Measurements from ENCODE around the gene NSRP1.

NSRP1 gene

GRCh38 chr17:30222721-30223175 is 106.1 kb downstream of the NSRP1 start:
- H3K9me3 ChIP-seq (ENCODE audit: severe bottlenecking) = no peaks in the 10 kb centered on the region
- H3K36me3 ChIP-seq (ENCODE audit: low read depth) = no peaks in the 10 kb centered on the region
- H3K27me3 ChIP-seq (ENCODE audit: insufficient read depth, poor library complexity, severe bottlenecking) = no peaks in the 10 kb centered on the region
- TF ChIP-seq CTCF (IDR thresholded peaks at IDR 0.05; ENCODE audit: poor library complexity, severe bottlenecking) = no peak
- peaks cover 3% of the 10 kb centered on the region for H3K4me1 ChIP-seq (ENCODE audit: insufficient read depth, poor library complexity, severe bottlenecking)
- ATAC-seq (ENCODE audit: low read depth) (no peak), DNase-seq (ENCODE audit: low spot score) (no peak)
- H3K4me3 ChIP-seq (ENCODE audit: severe bottlenecking) = no peak overlapping the region
- no peak overlapping the region for H3K27ac ChIP-seq (ENCODE audit: poor library complexity, severe bottlenecking)

GRCh38 chr17:30224419-30224960 is 107.9 kb downstream of the NSRP1 start:
- TF ChIP-seq CTCF (IDR thresholded peaks at IDR 0.05; ENCODE audit: poor library complexity, severe bottlenecking) = no peak

GRCh38 chr17:30225112-30225511 is 108.5 kb downstream of the NSRP1 start:
- DNase-seq (ENCODE audit: low spot score) = no peak
- Histone ChIP-seq H3K9me3 (ENCODE audit: severe bottlenecking) (no peaks in the 10 kb centered on the region), H3K27me3 (ENCODE audit: insufficient read depth, poor library complexity, severe bottlenecking) (no peaks in the 10 kb centered on the region), H3K4me3 (ENCODE audit: severe bottlenecking) (no peak overlapping the region), H3K27ac (ENCODE audit: poor library complexity, severe bottlenecking) (no peak overlapping the region), H3K4me1 (ENCODE audit: insufficient read depth, poor library complexity, severe bottlenecking) (peaks cover 3% of the 10 kb centered on the region), H3K36me3 (ENCODE audit: low read depth) (no peaks in the 10 kb centered on the region)
- TF ChIP-seq CTCF (IDR thresholded peaks at IDR 0.05; ENCODE audit: poor library complexity, severe bottlenecking) = no peak
- peak; percentile 71 for ATAC-seq (ENCODE audit: low read depth)

More at GRCh38 chr17:30224419-30224960, 107.9 kb downstream of the NSRP1 start:
- Histone ChIP-seq H3K27ac (ENCODE audit: poor library complexity, severe bottlenecking) (no peak overlapping the region), H3K27me3 (ENCODE audit: insufficient read depth, poor library complexity, severe bottlenecking) (no peaks in the 10 kb centered on the region), H3K9me3 (ENCODE audit: severe bottlenecking) (no peaks in the 10 kb centered on the region), H3K4me3 (ENCODE audit: severe bottlenecking) (no peak overlapping the region), H3K36me3 (ENCODE audit: low read depth) (no peaks in the 10 kb centered on the region), H3K4me1 (ENCODE audit: insufficient read depth, poor library complexity, severe bottlenecking) (peaks cover 3% of the 10 kb centered on the region)
- no peak for ATAC-seq (ENCODE audit: low read depth)
- DNase-seq (ENCODE audit: low spot score) = no peak

- no peak for DNase-seq (ENCODE audit: low spot score)
- no peak for ATAC-seq (ENCODE audit: low read depth)
- Histone ChIP-seq H3K4me1 (ENCODE audit: insufficient read depth, poor library complexity, severe bottlenecking) (peaks cover 3% of the 10 kb centered on the region), H3K9me3 (ENCODE audit: severe bottlenecking) (no peaks in the 10 kb centered on the region), H3K4me3 (ENCODE audit: severe bottlenecking) (no peak overlapping the region), H3K36me3 (ENCODE audit: low read depth) (no peaks in the 10 kb centered on the region), H3K27ac (ENCODE audit: poor library complexity, severe bottlenecking) (no peak overlapping the region), H3K27me3 (ENCODE audit: insufficient read depth, poor library complexity, severe bottlenecking) (no peaks in the 10 kb centered on the region)
- TF ChIP-seq CTCF (IDR thresholded peaks at IDR 0.05; ENCODE audit: poor library complexity, severe bottlenecking) = no peak
Measured at GRCh38 chr17:30225919-30226553, 109.4 kb downstream of the NSRP1 start.

- no peak overlapping the region for H3K4me3 ChIP-seq (ENCODE audit: severe bottlenecking)
- no peaks in the 10 kb centered on the region for H3K36me3 ChIP-seq (ENCODE audit: low read depth)
- no peak for TF ChIP-seq CTCF (IDR thresholded peaks at IDR 0.05; ENCODE audit: poor library complexity, severe bottlenecking)
- H3K27ac ChIP-seq (ENCODE audit: poor library complexity, severe bottlenecking) = no peak overlapping the region
- ATAC-seq (ENCODE audit: low read depth) (no peak), DNase-seq (ENCODE audit: low spot score) (no peak)
- no peaks in the 10 kb centered on the region for H3K27me3 ChIP-seq (ENCODE audit: insufficient read depth, poor library complexity, severe bottlenecking)
- H3K9me3 ChIP-seq (ENCODE audit: severe bottlenecking) = no peaks in the 10 kb centered on the region
- peaks cover 3% of the 10 kb centered on the region for H3K4me1 ChIP-seq (ENCODE audit: insufficient read depth, poor library complexity, severe bottlenecking)
Measured at GRCh38 chr17:30226878-30227277, 110.3 kb downstream of the NSRP1 start.
